Astrocyte (in vitro differentiated cells and primary cell): ENCODE measurements around the gene PRSS22.

Source experiments
- CTCF ChIP-seq: IDR thresholded peaks from 2 replicates; pipeline ENCODE4 v1.5.1; 2011; ENCODE audit warnings: low read depth, mild to moderate bottlenecking, inconsistent platforms, low read length, moderate library complexity; ENCODE audit not compliant: insufficient read depth
- EZH2 ChIP-seq: IDR thresholded peaks from 2 replicates; pipeline ENCODE4 v1.6.1; 2012; ENCODE audit warnings: mild to moderate bottlenecking, low read length, inconsistent platforms; ENCODE audit not compliant: insufficient read depth

- TF ChIP-seq CTCF = no peak
- no peak for TF ChIP-seq EZH2
These were observed 16.3 kb upstream of the PRSS22 start for GRCh38 chr16:2874032-2874911.
